ENCODE data around the gene CD3E. TPM values are rescaled to one million over a fixed set of nuclear protein-coding genes. Genes with fewer than 3 reads are reported as not detected.

CD3E gene
- total RNA-seq, 1 experiment from 2014 or later, result not detected

DNA sequence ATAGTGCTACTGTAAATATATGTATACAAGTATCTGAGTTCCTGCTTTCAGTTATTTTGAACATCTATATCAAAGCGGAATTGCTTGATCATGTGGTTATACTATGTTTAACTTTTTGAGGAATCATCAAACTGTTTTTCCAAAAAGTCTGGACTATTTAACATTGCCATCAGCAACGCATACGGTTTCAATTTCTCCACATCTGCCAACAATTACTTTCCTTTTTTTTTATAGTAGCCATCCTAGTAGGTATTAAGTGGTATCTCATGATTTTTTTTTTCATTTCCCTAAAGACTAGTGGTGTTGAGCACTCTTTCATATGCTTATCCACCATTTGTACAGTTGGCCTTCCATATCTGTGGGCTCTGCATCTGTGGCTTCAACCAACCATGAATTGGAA is 53.5 kb downstream of the CD3E start:
- Histone ChIP-seq H3K23ac (ENCODE audit: insufficient read length, low read depth, low read length) (no peak overlapping the region), H2AK5ac (ENCODE audit: insufficient read length, low read length) (no peak overlapping the region), H2BK20ac (ENCODE audit: low read depth, low read length, poor library complexity, severe bottlenecking) (no peak overlapping the region), H2BK120ac (ENCODE audit: low read depth, low read length, poor library complexity, severe bottlenecking) (no peak overlapping the region), H3T11ph (ENCODE audit: low read length) (no peak overlapping the region), H3K4ac (ENCODE audit: low read depth, low read length) (no peak overlapping the region), H4K20me1 (ENCODE audit: control insufficient read depth, insufficient read depth, insufficient read length) (no peaks in the 10 kb centered on the region), H3K56ac (ENCODE audit: insufficient read length, low read depth, low read length) (no peak overlapping the region), H3K4me2 (ENCODE audit: insufficient read depth, insufficient read length, low read length) (no peak overlapping the region), H3K23me2 (ENCODE audit: insufficient read length, low read depth, low read length, poor library complexity, severe bottlenecking) (peaks cover 3% of the 10 kb centered on the region), H3K9ac (ENCODE audit: extremely low read depth, insufficient read length, low read length) (no peak overlapping the region), H2AFZ (ENCODE audit: low read length) (no peak overlapping the region), H4K8ac (replicated peaks; ENCODE audit: insufficient read length, low read depth, low read length) (no peak overlapping the region), H2BK15ac (ENCODE audit: low read depth, low read length) (no peak overlapping the region), H2BK5ac (ENCODE audit: insufficient read length, low read length) (no peak overlapping the region), H2BK12ac (ENCODE audit: insufficient read length, low read depth, low read length) (no peak overlapping the region), H3K27ac (ENCODE audit: insufficient read length, low read depth, low read length) (no peak overlapping the region), H4K5ac (ENCODE audit: insufficient read length, low read depth, low read length) (no peak overlapping the region), H4K91ac (ENCODE audit: insufficient read length, low read depth, low read length) (no peak overlapping the region), H3K14ac (ENCODE audit: insufficient read depth, low read length) (no peak overlapping the region), H3K79me2 (ENCODE audit: insufficient read depth, low read length) (peaks cover 5% of the 10 kb centered on the region; the same call in 1 of the 2 replicates), H3K9me3 (ENCODE audit: control insufficient read depth, low read depth, low read length) (no peaks in the 10 kb centered on the region), H3K4me1 (ENCODE audit: insufficient read depth, low read length) (peaks cover 3% of the 10 kb centered on the region; the same call in 1 of the 2 replicates), H3K79me1 (ENCODE audit: insufficient read depth, low read depth, low read length, poor library complexity, severe bottlenecking) (no peaks in the 10 kb centered on the region), H3K18ac (ENCODE audit: insufficient read length, low read depth, low read length) (no peak overlapping the region), H3K27me3 (ENCODE audit: insufficient read depth, low read length) (no peaks in the 10 kb centered on the region)
- Mint-ChIP-seq H3K9me3 (peaks cover 0 to 4% of the 10 kb centered on the region in 2 experiments; a peak in 1 of 5 replicates), H3K27ac (no peak overlapping the region), H3K4me3 (no peak overlapping the region), H3K4me1 (peaks cover 0 to 9% of the 10 kb centered on the region in 2 experiments), H3K36me3 (ENCODE audit: insufficient read depth in 1 of 3, low read depth in 3 of 3) (no peaks in the 10 kb centered on the region), H3K27me3 (ENCODE audit: low read depth) (peaks cover 28% of the 10 kb centered on the region)
- TF ChIP-seq, protein P1, sequence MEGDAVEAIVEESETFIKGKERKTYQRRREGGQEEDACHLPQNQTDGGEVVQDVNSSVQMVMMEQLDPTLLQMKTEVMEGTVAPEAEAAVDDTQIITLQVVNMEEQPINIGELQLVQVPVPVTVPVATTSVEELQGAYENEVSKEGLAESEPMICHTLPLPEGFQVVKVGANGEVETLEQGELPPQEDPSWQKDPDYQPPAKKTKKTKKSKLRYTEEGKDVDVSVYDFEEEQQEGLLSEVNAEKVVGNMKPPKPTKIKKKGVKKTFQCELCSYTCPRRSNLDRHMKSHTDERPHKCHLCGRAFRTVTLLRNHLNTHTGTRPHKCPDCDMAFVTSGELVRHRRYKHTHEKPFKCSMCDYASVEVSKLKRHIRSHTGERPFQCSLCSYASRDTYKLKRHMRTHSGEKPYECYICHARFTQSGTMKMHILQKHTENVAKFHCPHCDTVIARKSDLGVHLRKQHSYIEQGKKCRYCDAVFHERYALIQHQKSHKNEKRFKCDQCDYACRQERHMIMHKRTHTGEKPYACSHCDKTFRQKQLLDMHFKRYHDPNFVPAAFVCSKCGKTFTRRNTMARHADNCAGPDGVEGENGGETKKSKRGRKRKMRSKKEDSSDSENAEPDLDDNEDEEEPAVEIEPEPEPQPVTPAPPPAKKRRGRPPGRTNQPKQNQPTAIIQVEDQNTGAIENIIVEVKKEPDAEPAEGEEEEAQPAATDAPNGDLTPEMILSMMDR (conservative IDR thresholded peaks at IDR 0.05), result no peak
- no CpG with 5 or more reads among the region's 3 CpGs for WGBS (ENCODE audit: extremely low coverage, insufficient read length, low lambda C conversion rate)
- no peak for DNase-seq

Data from H9 (cell line).